SK-N-SH treated with all-trans-retinoic acid at 6 μM for 48 hours (cell line): ENCODE results near the gene PRR11.
A peak's percentile ranks its signal among the peaks of the same experiment; 100 is the strongest.

ENCODE experiments used
- ATAC-seq: fragments of 200-7000 bp; cut with Tn5 transposase; 3 replicates; pipeline ENCODE4 v1.9.1; 2020; ENCODE audit warnings: mild to moderate bottlenecking, moderate library complexity
- CREB5 ChIP-seq: fragments of 250-450 bp; sonication (Bioruptor Pico); IDR thresholded peaks from 2 replicates; pipeline ENCODE4 v1.5.1; 2020; ENCODE audit warnings: low read depth, mild to moderate bottlenecking, moderate library complexity
- CSDC2 ChIP-seq: fragments of 250-450 bp; sonication (Bioruptor Pico); IDR thresholded peaks from 2 replicates; pipeline ENCODE4 v1.5.0; 2020; ENCODE audit warnings: mild to moderate bottlenecking, moderate library complexity
- ESRRG ChIP-seq: fragments of 250-450 bp; sonication (Bioruptor Pico); IDR thresholded peaks from 2 replicates; pipeline ENCODE4 v1.6.1; 2021; ENCODE audit warnings: mild to moderate bottlenecking
- GLIS3 ChIP-seq: fragments of 250-450 bp; sonication (Bioruptor Pico); IDR thresholded peaks from 2 replicates; pipeline ENCODE4 v1.5.0; 2020; ENCODE audit warnings: mild to moderate bottlenecking, moderate library complexity
- ISL1 ChIP-seq: fragments of 250-450 bp; sonication (Bioruptor Pico); IDR thresholded peaks from 2 replicates; pipeline ENCODE4 v2.1.2; 2022; ENCODE audit warnings: mild to moderate bottlenecking, moderate library complexity
- POU6F1 ChIP-seq: fragments of 250-450 bp; sonication (Bioruptor Pico); IDR thresholded peaks from 2 replicates; pipeline ENCODE4 v1.8.0; 2021; ENCODE audit warnings: low read depth, mild to moderate bottlenecking, moderate library complexity, borderline replicate concordance
- PPARA ChIP-seq: fragments of 250-450 bp; sonication (Bioruptor Pico); IDR thresholded peaks from 2 replicates; pipeline ENCODE4 v1.5.0; 2020; ENCODE audit warnings: mild to moderate bottlenecking, borderline replicate concordance
- RARB ChIP-seq: fragments of 250-450 bp; sonication (Bioruptor Pico); IDR thresholded peaks from 2 replicates; pipeline ENCODE4 v1.8.0; 2021; ENCODE audit warnings: mild to moderate bottlenecking, moderate library complexity
- SNAI2 ChIP-seq: fragments of 250-450 bp; sonication (Bioruptor Pico); IDR thresholded peaks from 2 replicates; pipeline ENCODE4 v1.5.0; 2020; ENCODE audit warnings: mild to moderate bottlenecking, moderate library complexity
- TCF4 ChIP-seq: fragments of 250-450 bp; sonication (Bioruptor Pico); IDR thresholded peaks from 2 replicates; pipeline ENCODE4 v1.8.0; 2021; ENCODE audit warnings: mild to moderate bottlenecking, moderate library complexity, borderline replicate concordance
- TOX ChIP-seq: fragments of 250-450 bp; sonication (Bioruptor Pico); IDR thresholded peaks from 2 replicates; pipeline ENCODE4 v1.8.0; 2021; ENCODE audit warnings: mild to moderate bottlenecking, moderate library complexity, borderline replicate concordance
- TSHZ2 ChIP-seq: fragments of 250-450 bp; sonication (Bioruptor Pico); IDR thresholded peaks from 2 replicates; pipeline ENCODE4 v1.5.0; 2020; ENCODE audit warnings: mild to moderate bottlenecking, moderate library complexity
- ZC3H10 ChIP-seq: fragments of 250-450 bp; sonication (Bioruptor Pico); IDR thresholded peaks from 2 replicates; pipeline ENCODE4 v1.5.1; 2021; ENCODE audit warnings: mild to moderate bottlenecking, moderate library complexity
- ZFP30 ChIP-seq: fragments of 450-650 bp; formaldehyde crosslinking; IDR thresholded peaks from 2 replicates; pipeline ENCODE4 v1.5.0; 2022; ENCODE audit warnings: mild to moderate bottlenecking, moderate library complexity
- ZNF565 ChIP-seq: fragments of 450-650 bp; formaldehyde crosslinking; conservative IDR thresholded peaks from 2 replicates; pipeline ENCODE4 v1.5.0; 2020; ENCODE audit warnings: low read depth, mild to moderate bottlenecking, moderate library complexity
- ZNF70 ChIP-seq: fragments of 450-650 bp; formaldehyde crosslinking; IDR thresholded peaks from 2 replicates; pipeline ENCODE4 v1.5.0; 2020; ENCODE audit warnings: mild to moderate bottlenecking, moderate library complexity
- ZNF8 ChIP-seq: fragments of 450-650 bp; formaldehyde crosslinking; IDR thresholded peaks from 2 replicates; pipeline ENCODE4 v1.5.0; 2020; ENCODE audit warnings: mild to moderate bottlenecking, moderate library complexity
- TF ChIP-seq, protein P1 (sequence below): fragments of 250-450 bp; sonication (Bioruptor Pico); IDR thresholded peaks from 2 replicates; pipeline ENCODE4 v1.5.1; 2021; ENCODE audit warnings: mild to moderate bottlenecking, moderate library complexity
- TF ChIP-seq, protein P2 (sequence below): fragments of 250-450 bp; sonication (Bioruptor Pico); IDR thresholded peaks from 2 replicates; pipeline ENCODE4 v1.8.0; 2020; ENCODE audit warnings: mild to moderate bottlenecking, moderate library complexity, borderline replicate concordance

Gene PRR11

DNA sequence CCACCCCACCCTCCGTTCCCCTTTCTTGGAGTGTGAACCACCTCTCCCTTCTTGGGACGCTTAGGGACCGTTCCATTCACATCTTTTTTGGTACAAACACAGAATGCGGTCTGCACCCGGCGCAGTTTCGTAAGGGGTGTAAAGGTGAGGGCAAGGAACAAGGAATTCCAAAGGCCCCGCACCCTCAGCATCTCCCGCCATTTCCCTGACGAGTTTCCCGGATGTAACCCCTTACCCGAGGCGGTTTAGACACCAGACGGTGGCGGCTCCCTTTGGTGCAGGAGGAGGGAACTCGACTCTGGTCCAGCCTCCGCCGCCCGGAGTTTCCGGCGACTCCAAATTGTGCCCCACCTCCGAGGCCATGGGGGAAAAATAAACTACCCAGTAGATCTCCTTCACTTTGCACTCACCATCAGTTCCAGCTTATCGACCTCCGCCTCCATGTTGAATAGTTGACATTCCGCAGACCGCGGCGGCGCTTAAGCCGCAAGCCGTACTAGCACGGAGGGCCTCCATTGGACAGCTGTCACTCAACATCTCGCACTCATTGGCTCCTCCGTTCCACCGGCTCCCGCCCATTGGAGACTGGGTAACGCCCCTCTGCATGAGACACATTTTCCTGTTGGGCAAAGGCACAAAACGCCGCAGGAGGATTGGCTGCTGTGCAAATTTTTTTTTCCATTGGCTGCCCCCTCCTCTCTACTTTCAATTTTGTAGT, 666 bp upstream of the PRR11 start, which contains the start of gene SKA2 (continued):
- TF ChIP-seq ZC3H10 (CRISPR knock-in tag), result no peak
- TF ChIP-seq, protein P1, sequence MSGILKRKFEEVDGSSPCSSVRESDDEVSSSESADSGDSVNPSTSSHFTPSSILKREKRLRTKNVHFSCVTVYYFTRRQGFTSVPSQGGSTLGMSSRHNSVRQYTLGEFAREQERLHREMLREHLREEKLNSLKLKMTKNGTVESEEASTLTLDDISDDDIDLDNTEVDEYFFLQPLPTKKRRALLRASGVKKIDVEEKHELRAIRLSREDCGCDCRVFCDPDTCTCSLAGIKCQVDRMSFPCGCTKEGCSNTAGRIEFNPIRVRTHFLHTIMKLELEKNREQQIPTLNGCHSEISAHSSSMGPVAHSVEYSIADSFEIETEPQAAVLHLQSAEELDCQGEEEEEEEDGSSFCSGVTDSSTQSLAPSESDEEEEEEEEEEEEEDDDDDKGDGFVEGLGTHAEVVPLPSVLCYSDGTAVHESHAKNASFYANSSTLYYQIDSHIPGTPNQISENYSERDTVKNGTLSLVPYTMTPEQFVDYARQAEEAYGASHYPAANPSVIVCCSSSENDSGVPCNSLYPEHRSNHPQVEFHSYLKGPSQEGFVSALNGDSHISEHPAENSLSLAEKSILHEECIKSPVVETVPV (CRISPR knock-in tag), result no peak
- TF ChIP-seq, protein P2, sequence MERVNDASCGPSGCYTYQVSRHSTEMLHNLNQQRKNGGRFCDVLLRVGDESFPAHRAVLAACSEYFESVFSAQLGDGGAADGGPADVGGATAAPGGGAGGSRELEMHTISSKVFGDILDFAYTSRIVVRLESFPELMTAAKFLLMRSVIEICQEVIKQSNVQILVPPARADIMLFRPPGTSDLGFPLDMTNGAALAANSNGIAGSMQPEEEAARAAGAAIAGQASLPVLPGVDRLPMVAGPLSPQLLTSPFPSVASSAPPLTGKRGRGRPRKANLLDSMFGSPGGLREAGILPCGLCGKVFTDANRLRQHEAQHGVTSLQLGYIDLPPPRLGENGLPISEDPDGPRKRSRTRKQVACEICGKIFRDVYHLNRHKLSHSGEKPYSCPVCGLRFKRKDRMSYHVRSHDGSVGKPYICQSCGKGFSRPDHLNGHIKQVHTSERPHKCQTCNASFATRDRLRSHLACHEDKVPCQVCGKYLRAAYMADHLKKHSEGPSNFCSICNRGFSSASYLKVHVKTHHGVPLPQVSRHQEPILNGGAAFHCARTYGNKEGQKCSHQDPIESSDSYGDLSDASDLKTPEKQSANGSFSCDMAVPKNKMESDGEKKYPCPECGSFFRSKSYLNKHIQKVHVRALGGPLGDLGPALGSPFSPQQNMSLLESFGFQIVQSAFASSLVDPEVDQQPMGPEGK, result peak; percentile 81; the same call in 1 of the 2 replicates
- peak; percentile 61; the same call in 1 of the 2 replicates for TF ChIP-seq ZFP30 (CRISPR knock-in tag)
- TF ChIP-seq TSHZ2 (CRISPR knock-in tag), result peak; percentile 98

DNA sequence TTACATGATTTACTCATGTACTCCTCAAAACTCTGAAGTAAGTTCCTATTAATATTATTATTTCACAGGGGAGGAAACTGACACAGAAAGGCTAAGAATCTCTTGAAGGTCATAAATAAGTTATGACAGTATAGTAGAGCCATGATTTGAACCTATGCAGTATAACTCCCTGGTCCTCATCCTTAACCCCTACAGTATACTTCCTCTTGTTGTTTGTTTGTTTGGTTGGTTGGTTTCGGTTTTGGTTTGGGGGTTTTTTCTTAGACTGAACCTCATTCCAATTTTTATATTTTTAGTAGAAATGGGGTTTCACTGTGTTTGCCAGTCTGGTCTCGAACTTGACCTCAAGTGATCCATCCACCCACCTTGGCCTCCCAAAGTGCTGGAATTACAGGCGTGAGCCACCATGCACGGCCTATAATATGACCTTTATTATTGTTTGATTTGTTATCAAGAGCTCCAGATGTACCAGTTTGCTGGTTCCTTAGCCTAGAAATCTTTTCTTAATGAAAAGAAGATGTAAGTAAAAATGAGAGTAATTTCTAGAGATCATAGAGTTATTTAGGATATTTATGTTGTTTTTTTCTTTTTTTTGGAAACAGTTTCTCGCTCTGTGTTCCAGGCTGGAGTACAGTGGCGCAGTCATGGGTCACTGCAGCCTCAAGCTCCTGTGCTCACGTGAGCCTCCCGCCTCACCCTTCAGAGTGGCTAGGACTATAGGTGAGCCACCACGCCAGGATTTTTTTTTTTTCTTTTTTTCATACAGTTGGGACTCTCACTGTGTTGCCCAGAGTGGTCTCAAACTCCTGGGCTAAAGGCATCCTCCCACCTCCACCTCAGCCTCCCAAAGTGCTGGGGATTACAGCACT, 4.8 kb downstream of the PRR11 start:
- no peak for ATAC-seq
- TF ChIP-seq ZNF8 (no peak), ZNF70 (CRISPR knock-in tag) (peak; percentile 63; the same call in 1 of the 2 replicates)

DNA sequence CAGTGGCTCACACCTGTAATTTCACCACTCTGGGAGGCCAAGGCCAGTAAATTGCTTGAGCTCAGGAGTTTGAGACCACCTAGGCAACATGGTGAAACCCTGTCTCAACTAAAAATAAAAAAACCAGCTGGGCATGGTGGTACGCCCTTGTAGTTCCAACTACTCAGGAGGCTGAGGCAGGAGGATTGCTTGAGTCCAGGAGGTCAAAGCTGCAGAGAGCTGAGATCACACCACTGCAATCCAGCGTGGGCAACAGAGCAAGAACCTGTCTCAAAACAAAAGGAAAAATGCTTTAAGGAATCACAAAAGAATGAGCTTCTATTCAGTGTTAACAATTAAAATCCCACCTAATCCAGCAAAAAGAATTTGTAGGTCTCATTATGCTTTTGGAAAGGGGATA, 5.9 kb downstream of the PRR11 start:
- no peak for ATAC-seq
- TF ChIP-seq, protein P2, result no peak
- no peak for TF ChIP-seq ZFP30 (CRISPR knock-in tag)
- no peak for TF ChIP-seq PPARA (CRISPR knock-in tag)
- TF ChIP-seq ZNF70 (CRISPR knock-in tag), result no peak
- TF ChIP-seq, protein P1 (CRISPR knock-in tag), result no peak
- no peak for TF ChIP-seq SNAI2 (CRISPR knock-in tag)
- TF ChIP-seq TSHZ2 (CRISPR knock-in tag), result no peak
- no peak for TF ChIP-seq GLIS3
- TF ChIP-seq CSDC2, result no peak
- TF ChIP-seq POU6F1 (CRISPR knock-in tag), result no peak
- no peak for TF ChIP-seq TCF4
- TF ChIP-seq TOX (CRISPR knock-in tag), result no peak
- TF ChIP-seq ZNF565 (CRISPR knock-in tag), result no peak
- no peak for TF ChIP-seq ISL1
- no peak for TF ChIP-seq ZC3H10 (CRISPR knock-in tag)
- TF ChIP-seq RARB (CRISPR knock-in tag), result no peak
- no peak for TF ChIP-seq CREB5 (CRISPR knock-in tag)
- no peak for TF ChIP-seq ESRRG (CRISPR knock-in tag)
